Choroid plexus epithelial cell (primary cell): ENCODE measurements around the gene LCN10.

Experiments used
- DNase-seq: peaks from one replicate; pipeline ENCODE4 v3.0.0-alpha.2; 2010; ENCODE audit warnings: low read depth
- H3K4me3 ChIP-seq: 2 replicates; pipeline ENCODE4 v1.5.1; 2011; ENCODE audit warnings: low read depth, mild to moderate bottlenecking, control low read depth, low read length, moderate library complexity
- TF ChIP-seq, protein P1 (sequence below): conservative IDR thresholded peaks from 2 replicates; pipeline ENCODE4 v1.5.1; 2011; ENCODE audit warnings: low read depth, mild to moderate bottlenecking, control low read depth, inconsistent platforms, low read length, moderate library complexity

LCN10 gene

DNA sequence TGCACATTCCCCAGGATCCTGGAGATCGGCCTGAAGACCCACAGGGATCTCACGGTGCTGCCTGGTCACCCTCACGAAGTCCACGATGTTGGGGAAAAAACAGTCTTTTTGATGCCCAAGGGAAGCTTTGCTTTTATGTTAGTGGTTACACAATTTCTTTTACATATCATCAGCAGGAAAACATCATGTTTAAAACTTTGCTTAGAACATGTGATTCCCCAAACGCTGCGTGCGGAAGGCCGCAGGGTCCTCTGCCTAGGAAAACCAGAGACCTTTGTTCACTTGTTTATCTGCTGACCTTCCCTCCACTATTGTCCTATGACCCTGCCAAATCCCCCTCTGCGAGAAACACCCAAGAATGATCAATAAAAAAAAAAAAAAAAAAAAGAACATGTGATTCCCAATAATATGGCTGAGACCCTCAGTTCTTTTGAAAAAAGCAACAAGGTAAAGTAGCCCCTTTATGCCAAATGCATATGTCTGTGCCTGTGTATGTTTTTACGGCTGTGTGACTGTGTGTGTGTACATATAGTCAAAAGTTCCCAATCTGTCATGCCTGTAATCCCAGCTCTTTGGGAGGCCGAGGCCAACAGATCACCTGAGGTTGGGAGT lies 44.0 kb downstream of the LCN10 start:
- no peak for DNase-seq
- H3K4me3 ChIP-seq = no peak overlapping the region
- TF ChIP-seq, protein P1, sequence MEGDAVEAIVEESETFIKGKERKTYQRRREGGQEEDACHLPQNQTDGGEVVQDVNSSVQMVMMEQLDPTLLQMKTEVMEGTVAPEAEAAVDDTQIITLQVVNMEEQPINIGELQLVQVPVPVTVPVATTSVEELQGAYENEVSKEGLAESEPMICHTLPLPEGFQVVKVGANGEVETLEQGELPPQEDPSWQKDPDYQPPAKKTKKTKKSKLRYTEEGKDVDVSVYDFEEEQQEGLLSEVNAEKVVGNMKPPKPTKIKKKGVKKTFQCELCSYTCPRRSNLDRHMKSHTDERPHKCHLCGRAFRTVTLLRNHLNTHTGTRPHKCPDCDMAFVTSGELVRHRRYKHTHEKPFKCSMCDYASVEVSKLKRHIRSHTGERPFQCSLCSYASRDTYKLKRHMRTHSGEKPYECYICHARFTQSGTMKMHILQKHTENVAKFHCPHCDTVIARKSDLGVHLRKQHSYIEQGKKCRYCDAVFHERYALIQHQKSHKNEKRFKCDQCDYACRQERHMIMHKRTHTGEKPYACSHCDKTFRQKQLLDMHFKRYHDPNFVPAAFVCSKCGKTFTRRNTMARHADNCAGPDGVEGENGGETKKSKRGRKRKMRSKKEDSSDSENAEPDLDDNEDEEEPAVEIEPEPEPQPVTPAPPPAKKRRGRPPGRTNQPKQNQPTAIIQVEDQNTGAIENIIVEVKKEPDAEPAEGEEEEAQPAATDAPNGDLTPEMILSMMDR = no peak

DNA sequence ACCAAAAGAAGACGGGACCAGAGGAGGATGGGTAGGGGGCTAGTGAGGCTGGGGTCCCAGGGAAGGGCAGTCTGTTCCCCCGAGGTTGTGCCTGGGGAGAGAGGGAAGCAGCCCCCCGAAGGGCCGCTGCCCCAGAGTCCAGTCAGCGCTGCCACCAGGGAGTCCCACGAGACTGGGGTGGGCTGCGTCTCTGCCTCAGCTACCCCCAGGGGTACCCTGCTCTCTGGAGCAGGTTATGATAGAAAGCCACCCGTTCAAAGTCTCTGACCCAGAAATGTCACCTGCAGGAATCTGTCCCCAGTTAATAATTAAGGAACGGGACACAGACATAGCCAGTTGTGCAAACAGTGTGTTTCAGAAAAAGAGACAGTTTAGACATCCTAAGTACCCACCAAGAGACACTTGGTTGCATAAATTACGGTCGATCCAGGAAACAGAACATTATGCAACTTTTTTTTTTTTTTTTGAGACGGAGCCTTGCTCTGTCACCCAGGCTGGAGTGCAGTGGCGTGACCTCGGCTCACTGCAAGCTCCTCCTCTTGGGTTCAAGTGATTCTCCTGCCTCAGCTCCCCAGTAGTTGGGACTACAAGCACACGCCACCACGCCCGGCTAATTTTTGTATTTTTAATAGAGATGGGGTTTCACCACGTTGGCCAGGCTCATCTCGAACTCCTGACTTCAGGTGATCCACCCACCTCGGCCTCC lies 44.8 kb downstream of the LCN10 start:
- DNase-seq = no peak
- no peak overlapping the region for H3K4me3 ChIP-seq
- TF ChIP-seq, protein P1 = no peak

DNA sequence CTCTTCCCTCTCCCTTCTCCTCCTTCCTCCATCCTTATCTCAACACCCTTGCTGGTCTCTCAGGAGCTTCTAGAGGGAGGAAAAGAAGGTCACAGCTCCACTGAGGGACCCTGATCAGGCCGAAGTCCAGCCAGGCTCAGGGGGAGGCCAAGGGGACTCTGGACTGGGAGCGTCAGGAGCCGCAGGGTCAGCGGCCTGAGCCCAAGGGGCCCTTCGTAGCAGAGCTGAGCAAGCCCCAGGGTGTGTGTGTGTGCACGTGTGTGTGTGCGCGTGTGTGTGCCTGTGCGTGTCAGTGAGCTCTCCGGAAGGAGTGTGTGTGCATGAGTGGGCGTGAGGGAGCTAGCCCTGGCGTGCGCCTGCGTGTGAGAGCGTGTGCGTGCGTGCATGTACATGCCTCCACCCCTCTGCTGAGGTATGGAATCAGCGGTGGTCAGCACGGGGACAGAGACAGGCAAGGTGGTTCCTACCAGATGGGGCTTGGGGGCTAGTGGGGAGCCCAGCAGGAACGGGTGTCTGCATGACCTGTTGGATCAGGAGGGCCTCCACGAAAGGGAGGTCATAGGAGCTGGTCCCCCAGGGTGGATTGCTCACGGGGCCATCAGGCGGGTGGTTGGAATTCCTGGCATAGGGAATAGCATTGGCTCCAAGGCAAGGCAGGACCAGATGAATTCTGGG lies 45.5 kb downstream of the LCN10 start:
- no peak for DNase-seq
- TF ChIP-seq, protein P1 = no peak
- no peak overlapping the region for H3K4me3 ChIP-seq

DNA sequence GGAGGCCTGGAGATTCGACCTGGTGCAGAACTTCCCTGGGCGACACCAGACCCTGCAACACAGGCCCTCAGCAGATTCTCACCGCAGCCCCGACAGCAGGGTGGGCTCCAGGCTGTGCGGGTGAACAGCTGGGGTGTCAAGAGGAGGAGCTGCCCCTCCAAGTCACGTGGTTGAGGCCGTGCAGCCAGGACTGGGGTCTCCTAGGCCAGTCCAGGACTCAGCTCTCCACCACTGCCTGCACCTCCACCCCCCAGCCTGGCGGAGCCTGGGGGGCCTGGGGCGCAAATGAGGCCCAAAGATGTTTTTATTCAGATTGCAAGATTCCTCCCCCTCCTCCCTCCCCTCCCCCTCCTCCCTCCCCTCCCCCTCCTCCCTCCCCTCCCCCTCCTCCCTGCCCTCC lies 46.2 kb downstream of the LCN10 start:
- no peak overlapping the region for H3K4me3 ChIP-seq
- DNase-seq = no peak
- TF ChIP-seq, protein P1 = no peak

DNA sequence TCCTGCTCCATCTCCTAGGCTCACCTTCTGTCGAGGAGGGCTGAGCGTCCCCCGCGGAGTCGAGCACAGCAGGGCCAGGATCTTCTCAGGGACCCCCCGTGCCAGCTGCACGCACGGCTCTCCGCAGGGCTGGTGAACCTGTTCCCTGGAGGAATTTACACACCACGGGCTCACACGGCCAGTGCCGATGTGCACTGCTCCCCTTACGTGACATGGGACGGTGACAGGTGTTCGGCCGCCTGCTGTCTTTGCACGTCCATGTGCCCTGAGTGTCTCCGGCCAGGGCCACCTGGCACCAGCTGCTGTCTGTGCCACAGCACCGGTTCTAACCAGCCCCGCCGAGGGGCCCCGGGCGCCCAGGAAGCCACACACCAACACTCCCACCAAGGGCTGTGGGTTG lies 46.8 kb downstream of the LCN10 start:
- TF ChIP-seq, protein P1 = no peak
- H3K4me3 ChIP-seq = no peak overlapping the region
- DNase-seq = no peak

DNA sequence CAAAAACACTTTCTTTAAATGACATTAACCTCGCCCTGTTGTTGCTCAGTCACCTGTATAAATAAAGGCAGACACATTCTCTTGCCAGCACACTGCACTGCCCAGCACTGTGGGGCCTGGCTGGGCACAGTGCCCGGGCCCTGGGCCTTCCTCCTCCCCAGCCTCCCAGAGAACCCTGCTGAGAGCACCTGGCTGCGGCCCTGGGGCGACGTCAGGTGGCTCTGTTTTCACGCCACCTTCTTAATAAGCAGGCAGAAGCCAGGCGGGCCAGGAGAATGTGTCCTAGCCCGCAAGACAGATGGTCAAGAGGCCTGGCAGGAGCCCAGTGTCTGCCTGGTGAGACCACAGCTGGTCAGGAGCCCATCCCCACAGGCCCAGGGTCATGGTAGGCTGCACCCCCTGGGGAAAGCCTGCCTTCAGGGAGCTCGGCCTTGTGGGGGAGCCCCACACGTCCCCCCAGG lies 47.3 kb downstream of the LCN10 start:
- no peak overlapping the region for H3K4me3 ChIP-seq
- no peak for DNase-seq
- TF ChIP-seq, protein P1 = no peak
